HG03097 (cell line): ENCODE results near the gene ATRNL1.
"Not testable (repeated sequence)": the region's sequence is repeated elsewhere in the genome, so short reads cannot be mapped to it uniquely, and the experiment has no call there.

ENCODE experiments used
- ATAC-seq: cut with Tn5 transposase; IDR thresholded peaks from one replicate; pipeline ENCODE4 v1.9.1; 2021; ENCODE audit not compliant: unreplicated experiment, low FRiP score

Gene ATRNL1

DNA sequence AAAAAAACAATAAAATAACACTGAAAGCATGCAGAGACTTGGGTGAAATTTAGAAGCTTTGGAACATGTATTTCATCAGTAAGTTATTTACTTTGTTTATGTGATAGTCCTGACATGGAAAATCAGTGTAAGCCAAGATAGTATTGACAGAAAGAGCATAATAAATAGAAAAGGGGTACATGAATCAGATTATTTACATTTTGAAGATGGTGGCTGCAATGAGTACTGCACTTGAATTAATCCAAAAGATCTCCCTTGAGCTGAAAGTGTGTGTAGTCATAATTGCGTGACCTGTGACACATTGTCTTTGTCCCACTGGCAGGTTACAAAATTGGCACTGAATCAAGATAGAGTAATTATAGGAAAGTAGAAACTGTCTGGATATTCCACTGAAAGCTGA, 617.0 kb downstream of the ATRNL1 start:
- ATAC-seq, result no peak

DNA sequence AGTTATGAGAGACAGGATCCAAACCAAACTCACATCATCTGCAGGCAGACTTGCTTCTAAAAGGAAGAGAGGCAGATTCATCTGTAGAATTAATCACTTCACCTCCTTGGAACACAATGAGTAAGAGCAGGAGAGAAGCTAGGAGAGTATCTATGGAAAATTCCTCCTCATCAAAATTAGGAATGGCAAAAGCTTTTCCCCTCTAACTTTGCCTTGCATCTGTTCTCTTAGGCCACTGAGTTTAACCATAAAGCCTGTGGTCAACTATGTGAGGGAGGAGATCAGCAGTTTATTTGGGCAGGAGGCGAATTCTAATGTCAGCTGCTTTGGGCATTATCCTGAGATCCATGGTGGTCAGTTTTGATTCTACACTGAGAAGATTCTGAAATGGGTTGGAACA, 618.1 kb downstream of the ATRNL1 start:
- no peak for ATAC-seq

DNA sequence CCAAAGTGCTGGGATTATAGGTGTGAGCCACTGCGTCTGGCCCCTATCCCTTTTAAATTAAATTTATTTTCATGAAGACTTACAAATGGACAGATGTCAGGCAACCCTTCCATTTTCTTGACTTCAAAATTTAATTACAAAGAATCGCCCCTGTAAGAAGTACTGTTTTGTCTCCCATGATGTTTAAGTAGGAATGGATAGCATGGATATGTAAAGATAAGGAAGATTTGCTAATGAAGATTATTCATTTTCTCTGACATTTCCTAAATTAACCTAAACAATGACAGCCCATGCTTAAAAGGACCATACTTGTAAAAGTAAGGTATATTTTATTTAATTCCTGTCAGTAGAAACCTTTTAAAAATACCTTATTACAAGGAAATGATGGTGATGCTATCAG, 627.0 kb downstream of the ATRNL1 start:
- ATAC-seq, result no peak

DNA sequence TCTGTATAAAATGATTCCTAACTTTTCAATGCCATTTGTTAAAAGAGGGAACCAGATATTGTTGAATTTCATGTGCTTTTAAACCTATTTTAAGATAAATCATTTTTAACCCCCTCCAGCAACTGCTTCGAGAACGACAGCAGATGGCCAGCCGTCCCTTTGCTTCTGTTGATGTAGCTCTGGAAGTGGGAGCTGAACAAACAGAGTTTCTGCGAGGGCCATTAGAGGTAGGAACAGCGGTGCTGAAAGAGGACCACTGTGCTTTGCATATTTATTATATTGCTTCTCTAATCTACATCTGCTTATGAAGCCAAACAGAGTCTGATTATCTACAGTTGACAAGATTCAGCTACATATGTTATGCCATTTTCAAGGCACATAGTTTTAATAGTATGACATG, 634.0 kb downstream of the ATRNL1 start:
- ATAC-seq, result no peak

DNA sequence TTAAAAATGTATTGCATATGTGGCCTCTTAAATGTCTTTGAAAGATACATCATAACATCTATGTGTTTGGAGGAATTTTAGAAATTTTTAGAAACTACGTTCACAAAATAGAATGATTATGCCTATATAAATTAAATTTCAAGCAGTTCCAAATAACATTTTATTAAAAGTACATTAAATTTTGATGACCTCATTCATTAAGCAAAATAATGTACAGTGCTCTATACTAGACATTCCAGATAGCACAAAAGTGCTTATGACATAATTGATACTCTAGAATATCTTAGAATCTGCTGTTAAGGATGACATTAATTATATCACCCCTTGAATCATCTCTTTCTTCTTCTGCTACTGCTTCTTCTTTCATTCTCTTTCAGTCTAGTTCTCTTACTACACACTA, 650.9 kb downstream of the ATRNL1 start:
- ATAC-seq, result no peak

DNA sequence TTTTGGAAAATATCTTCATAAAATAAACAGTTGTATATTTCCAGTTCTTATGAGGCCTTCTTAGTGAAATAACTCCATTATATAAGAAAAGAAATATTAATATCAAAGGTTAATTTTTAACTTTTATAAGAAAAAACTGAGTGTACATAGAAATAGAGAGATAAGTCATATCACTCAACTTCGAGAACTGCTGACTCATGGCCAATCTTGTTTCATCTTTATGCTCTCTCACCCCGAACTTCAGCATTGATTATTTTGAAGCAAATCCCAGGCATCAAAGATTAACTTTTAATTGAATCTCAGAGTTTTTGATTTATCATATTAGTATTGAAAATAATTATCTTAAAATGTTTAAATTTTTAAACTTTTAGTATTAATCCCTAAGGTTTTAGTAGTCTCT, 652.8 kb downstream of the ATRNL1 start:
- no peak for ATAC-seq

DNA sequence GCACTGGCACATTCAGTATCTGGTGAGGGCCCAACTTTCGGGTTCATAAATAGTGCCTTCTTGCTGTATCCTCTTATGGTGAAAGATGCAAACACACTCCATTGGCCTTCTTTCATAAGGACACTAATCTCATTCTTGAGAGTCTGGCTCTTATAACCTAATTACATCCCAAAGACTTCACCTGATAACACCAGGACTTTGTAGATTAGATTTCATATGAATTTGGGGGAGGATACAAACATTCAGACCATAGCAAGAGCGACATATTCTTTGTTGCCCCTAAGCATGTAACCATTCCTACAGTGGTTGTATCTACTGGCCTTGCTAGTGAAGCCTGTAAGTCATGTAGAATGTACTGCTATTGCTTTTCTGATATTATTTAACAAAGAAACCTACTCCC, 654.6 kb downstream of the ATRNL1 start:
- no peak for ATAC-seq

DNA sequence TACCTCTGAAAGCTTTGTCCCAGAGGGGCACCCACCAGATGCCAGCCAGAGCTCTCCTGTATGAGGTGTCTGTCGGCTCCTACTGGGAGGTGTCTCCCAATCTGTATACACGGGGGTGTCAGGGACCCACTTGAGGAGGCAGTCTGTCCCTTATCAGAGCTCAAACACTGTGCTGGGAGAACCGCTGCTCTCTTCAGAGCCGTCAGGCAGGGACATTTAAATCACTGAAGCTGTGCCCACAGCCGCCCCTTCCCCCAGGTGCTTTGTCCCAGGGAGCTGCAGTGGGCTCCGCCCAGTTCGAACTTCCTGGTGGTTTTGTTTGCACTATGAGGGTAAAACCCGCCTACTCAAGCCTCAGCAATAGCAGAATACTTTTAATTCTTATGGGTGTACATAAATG, 665.3 kb downstream of the ATRNL1 start:
- not testable (repeated sequence) for ATAC-seq

DNA sequence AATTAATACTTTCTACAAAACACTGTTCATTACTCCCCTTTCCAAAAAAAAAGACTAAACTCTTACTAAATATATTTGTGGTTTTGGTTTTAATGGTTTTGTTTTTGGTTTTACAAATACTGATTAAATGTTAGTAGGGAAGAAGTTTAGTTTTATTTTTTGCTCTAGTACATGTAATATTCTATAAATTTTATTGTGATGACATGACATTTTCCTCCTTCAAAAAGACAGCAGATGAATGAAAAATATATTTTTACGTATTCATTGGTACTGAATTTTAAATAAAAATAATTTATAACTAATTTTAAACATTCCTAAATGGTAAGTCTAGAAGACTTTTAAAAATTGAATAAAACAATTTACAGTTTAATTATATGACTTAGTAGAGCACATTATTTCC, 667.0 kb downstream of the ATRNL1 start:
- no peak for ATAC-seq

DNA sequence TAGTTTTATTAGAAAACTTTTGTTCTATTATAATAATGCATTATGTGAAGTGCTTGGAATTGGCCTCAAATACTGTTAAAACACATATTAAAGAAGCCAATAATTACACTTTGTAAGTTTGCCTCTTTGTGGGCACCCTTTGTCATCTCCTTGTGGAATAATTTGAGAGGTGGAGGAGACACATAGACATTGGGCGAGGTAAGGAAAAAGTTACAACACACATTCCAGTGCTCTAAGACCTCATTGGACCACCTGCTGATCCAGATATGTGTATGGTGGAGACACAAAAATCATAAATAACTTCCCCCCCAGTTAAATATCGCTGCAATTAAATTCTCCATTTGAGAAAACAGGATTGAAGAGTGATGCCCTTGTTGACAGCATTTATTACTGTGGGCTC, 668.0 kb downstream of the ATRNL1 start:
- no peak for ATAC-seq

DNA sequence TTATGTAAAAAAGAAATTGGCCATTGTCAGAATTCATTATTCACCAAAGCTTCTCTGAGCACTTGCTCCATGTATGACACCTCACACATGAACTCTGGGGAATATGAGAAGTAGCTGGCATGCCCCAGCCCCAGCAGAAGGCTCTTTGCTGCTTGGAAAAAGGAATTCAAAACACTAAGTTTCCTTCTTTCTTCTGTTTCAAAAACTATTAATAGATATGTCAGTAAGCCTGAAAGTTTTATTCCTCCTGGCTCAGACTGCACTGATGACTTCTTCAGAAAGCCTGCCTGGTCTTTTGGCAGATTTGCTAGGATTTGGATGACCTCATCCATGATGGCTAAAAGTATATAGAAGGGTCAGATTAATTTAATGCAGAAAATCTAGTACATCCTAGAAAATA, 668.9 kb downstream of the ATRNL1 start:
- no peak for ATAC-seq

DNA sequence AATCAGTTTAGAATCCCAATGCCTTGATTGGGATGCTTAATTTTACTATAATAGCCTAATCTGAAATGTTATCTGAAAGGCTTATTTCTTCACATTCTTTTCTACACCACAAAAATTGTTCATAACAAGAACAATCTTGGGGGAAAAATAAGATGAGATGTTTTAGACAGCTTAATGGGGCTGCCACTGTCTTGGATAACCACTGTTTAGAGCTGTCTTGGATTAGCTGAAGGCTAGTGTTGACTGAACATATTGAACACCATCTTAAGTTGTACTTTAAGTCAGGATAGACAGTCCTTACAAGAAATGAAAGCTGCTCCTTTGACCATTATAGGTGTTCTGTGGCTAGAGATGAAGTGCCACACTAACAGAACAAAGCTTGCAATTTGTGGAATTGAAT, 678.6 kb downstream of the ATRNL1 start:
- ATAC-seq, result no peak

DNA sequence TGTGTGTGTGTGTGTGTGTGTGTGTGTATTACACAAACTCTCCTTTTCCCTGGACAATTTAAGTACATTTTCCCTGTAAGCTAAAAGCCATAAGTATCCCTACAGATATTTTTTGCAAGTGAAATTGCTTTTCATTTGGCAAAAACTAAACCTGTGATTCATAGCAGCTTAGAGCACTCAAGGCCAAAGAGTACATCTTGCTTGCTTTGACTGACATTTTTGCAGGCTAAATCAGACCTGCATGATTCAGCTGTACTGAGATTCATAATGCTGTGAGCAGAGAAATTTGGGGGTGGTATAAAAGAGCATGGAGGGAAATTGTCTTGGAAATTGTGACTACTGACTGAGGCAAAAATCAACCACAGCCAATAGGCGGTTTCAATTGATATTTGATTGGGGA, 679.4 kb downstream of the ATRNL1 start:
- ATAC-seq, result no peak

DNA sequence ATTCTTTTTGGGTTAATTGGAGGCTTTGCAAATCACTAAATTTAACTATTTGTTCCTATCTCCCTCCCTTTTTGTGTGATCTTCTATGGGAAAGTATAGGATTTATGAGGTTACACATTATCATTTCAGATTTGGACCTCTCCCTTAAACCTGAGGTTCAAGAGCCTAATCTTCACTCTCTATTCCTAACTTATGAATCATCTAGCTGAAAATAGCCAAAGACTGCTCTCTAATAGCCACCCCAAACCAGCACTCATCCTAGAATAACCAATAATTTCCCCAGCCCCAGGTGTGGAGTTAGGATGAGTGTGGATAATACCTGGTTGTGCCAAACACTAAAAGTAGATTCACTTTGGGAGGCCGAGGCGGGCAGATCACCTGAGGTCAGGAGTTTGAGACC, 680.7 kb downstream of the ATRNL1 start:
- no peak for ATAC-seq

DNA sequence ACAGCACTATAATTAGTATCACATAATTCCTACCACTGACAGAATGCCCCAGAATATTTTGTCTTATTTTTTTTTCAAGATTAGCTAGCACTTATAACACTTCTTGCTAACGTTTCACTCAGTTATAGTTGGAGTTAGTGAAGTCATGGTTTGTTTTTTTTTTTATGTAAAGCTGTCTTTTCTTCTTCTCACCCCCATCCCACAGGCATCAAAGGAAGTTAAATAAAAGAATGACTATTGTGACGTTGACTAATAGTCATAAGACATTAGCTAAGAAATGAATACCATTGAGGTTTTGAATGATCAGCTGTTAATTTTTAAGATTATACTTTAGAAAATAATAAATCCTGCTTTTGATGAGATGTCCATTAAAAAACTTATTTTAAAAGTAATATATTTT, 681.6 kb downstream of the ATRNL1 start:
- no peak for ATAC-seq

DNA sequence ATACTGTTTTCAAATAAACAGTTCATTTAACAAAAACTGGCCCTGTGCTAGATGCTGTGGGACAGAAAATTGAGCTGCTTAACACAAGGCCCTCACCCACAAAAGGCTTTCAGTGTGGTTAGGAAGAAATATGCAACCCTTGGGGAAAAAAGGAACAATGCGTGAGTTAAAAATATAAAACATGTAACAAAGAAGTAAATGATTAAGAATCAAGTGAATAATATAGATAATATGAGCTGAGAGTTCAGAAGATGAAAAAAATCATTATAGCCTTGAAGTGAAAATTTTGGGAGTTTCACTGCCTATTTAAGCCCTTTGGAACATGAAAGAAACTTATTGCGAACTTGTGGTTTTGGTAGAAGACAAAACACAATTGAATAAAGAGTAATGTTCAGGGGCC, 684.5 kb downstream of the ATRNL1 start:
- no peak for ATAC-seq

DNA sequence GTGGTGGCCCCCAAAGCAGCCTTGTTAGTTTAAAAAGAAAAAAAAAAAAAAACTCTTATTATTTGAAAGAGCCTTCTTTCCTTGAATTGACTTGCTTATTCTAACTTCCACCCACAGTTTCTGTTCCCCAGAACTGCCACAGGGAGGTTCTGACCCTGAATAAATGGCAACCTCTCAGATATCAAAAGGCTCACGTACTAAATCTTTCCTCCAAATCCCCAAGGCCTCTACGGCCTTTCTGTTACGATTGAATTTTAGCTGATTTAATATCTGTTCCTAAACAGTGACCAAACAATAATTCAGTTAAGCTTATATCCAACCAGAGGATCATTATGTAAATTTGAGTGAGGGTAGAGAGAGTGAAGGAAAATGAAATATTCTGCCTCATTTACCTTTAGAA, 697.1 kb downstream of the ATRNL1 start:
- no peak for ATAC-seq

DNA sequence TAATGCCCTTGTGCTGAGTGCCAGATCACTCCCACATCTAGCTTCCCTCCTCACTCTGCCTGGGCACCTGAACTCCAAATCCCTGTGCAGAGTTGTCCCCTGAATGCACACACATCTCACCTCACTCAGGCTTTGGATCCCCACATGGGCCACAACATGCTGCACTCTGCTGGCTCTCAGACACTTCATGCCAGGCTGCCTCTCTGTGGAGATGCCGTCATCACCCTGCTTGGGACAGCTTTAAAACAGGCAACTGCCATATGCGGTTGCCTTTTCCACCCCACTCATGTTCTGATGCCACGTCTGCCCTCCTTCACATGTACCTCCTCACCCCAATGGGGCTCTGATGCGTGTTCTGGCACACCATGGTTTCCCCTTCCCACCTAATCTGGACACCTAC, 702.8 kb downstream of the ATRNL1 start:
- ATAC-seq, result no peak

DNA sequence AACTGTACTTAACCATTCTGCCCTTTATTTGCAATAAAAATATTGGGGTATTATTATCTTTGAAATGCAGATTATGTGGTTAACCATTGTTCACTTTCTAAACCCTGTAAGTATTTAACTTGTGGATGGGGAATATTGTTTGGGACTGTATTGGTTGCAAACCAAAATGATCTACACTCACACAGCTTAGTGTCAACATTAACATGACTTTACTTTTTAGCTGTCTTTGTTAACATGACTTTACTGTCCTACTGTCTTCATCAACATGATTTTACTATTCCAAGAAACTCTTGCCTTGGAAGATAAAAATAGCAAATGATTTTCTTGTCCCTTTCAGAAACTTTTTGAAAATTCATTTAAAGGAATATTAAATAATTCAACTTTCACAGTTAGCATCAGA, 708.3 kb downstream of the ATRNL1 start:
- ATAC-seq, result no peak

DNA sequence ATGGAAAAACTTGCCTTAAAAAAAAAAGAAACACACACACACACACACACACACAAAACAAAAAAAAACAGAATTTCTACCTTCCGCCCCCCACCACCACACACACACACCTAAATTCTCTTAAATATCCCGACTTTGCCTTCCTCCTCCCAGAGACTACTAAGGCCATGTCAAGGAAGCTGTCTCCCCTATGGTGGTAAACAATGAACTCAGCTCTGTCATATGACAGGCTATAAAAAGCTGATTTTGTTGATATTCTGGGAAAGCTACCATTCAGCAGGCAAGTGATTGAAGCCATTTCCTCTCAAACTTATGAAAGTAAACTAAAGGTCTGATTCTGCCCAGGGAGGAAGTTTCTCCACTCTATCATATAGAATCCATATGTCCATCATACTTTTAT, 708.8 kb downstream of the ATRNL1 start:
- no peak for ATAC-seq

DNA sequence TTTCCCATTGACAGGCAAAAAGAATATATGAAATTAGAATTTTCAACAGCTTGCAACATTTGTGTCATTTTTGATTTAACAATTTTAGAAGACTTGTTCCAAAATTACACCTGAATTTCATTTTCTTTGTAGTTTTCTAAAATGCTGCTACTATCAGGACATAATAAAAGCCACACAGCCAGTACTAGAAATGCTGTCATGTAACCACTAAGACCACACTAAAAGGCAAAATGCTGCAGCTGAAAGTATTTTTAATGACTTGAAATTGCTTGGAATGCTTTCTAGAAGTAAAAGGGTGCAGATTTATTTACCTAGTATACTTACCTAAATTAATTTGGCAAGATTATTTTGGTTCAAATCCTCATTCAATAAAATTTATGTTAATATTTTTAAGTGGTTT, 709.7 kb downstream of the ATRNL1 start:
- no peak for ATAC-seq

DNA sequence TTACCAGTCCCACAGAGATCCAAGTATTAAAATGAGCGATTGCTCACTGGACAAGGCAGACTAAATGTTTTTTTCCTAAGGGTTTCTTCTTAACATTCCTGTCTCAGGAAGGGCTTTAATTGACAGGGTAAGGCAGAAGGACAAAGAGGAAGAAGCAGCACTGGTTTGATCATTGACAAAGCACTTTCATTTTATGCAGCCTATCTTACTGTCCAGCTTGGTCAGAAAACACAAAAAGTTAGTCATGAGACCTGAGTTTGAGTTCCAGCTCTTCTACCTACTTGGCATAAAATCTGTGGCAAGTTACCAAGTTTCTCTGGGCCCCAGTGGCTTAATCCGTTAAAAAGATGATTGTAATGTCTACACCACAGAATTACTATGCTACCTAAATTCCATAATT, 721.4 kb downstream of the ATRNL1 start:
- ATAC-seq, result no peak

DNA sequence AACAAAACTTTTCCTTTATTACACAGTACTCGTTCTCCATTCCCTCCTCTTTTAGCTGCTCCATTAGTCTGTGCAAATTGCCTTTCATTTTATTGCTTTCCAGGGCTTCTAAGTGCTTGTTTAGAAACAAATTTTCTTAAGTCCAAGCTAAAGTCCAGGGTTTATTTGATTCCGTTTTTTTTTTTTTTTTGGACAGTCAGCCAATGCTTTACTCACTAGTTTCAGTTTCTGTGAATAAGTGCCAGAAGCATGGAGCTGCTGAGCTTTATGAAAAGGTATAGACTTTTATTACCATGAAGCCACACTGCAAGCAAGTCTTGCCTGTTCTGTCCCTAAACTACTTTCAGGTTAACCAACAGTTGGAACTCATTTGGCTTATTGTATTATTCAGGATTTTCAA, 724.8 kb downstream of the ATRNL1 start:
- ATAC-seq, result no peak

DNA sequence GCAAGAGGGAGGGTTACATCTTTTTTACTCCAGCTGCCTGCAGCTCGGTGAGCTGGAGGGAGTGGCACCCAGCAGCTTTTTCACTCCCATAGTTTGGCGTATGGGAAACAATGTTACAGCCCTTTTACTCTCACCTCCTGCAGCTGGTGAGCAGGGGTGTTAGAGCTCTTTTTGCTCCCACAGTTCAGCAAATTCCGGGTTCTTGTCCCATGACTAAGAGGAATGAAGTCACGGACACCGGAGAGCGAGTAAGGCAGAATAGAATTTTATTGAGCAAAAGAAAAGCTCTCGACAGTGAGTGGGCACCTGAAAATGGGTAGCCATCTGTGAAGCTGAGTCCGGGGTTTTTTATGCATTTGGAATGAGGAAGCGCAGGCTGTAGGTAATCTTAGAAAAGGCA, 733.2 kb downstream of the ATRNL1 start:
- ATAC-seq, result no peak
